Stimulated activated CD8-positive, alpha-beta memory T cell treated with anti-CD3 and anti-CD28 coated beads, Interleukin-15, amount 100 ng/mL, for 1 hour (primary cell): Measurements from ENCODE around the gene CDCA3.

Experiments
- DNase-seq: peaks from one replicate; pipeline ENCODE4 v3.0.0-alpha.2; 2020; ENCODE audit warnings: low read depth

The CDCA3 gene

GRCh38 chr12:6852651-6853354 is 1.7 kb upstream of the CDCA3 start:
- no peak for DNase-seq

GRCh38 chr12:6851921-6852650 is 1.0 kb upstream of the CDCA3 start, which contains the start of gene USP5:
USP5 (plus strand) TSS chr12:6852150; CDS start chr12:6852180, 30 bp downstream.
- DNase-seq, result peak; percentile 91

- no peak for DNase-seq
Measured at GRCh38 chr12:6850796-6851152, 312 bp downstream of the CDCA3 start.

GRCh38 chr12:6849976-6850560 is 1.0 kb downstream of the CDCA3 start:
- no peak for DNase-seq

- no peak for DNase-seq
Measured at GRCh38 chr12:6849427-6849826, 1.7 kb downstream of the CDCA3 start.

- DNase-seq, result no peak
Measured at GRCh38 chr12:6847676-6848075, 3.4 kb downstream of the CDCA3 start.

GRCh38 chr12:6846316-6846869 is 4.7 kb downstream of the CDCA3 start:
- DNase-seq, result no peak

- DNase-seq, result no peak
Measured at GRCh38 chr12:6845395-6845794, 5.7 kb downstream of the CDCA3 start.

- no peak for DNase-seq
Measured at GRCh38 chr12:6843118-6843902, 7.8 kb downstream of the CDCA3 start.

GRCh38 chr12:6842075-6842474 is 9.0 kb downstream of the CDCA3 start:
- no peak for DNase-seq

- DNase-seq, result no peak
Measured at GRCh38 chr12:6840761-6841515, 10.1 kb downstream of the CDCA3 start, which contains the start of gene GNB3. GNB3 (plus strand) TSS chr12:6840925; CDS start chr12:6841288, 363 bp downstream.

GRCh38 chr12:6840330-6840729 is 10.8 kb downstream of the CDCA3 start:
- DNase-seq, result no peak

GRCh38 chr12:6839482-6840201 is 11.4 kb downstream of the CDCA3 start:
- DNase-seq, result no peak

- DNase-seq, result no peak
Measured at GRCh38 chr12:6838854-6839253, 12.2 kb downstream of the CDCA3 start.

- no peak for DNase-seq
Measured at GRCh38 chr12:6837370-6838060, 13.6 kb downstream of the CDCA3 start.

GRCh38 chr12:6836851-6837250 is 14.2 kb downstream of the CDCA3 start:
- DNase-seq, result no peak

- DNase-seq, result no peak
Measured at GRCh38 chr12:6834873-6835272, 16.2 kb downstream of the CDCA3 start.

GRCh38 chr12:6834254-6834653 is 16.8 kb downstream of the CDCA3 start:
- DNase-seq, result no peak

GRCh38 chr12:6833189-6833890 is 17.7 kb downstream of the CDCA3 start:
- no peak for DNase-seq
